ENCODE measurements around the gene SMARCC2.

The SMARCC2 gene

GRCh38 chr12:56213878-56214277 lies 24.6 kb upstream of the SMARCC2 start:
- DNase-seq (ENCODE audit: low read depth): no peak
- TF ChIP-seq CTCF (IDR thresholded peaks at IDR 0.05; ENCODE audit: insufficient read depth, low read depth, low read length, missing control alignments): no peak
- no peak overlapping the region for H3K4me3 ChIP-seq (ENCODE audit: low read depth, low read length)

- no peak for DNase-seq (ENCODE audit: low read depth)
- no peak overlapping the region for H3K4me3 ChIP-seq (ENCODE audit: low read depth, low read length)
- TF ChIP-seq CTCF (IDR thresholded peaks at IDR 0.05; ENCODE audit: insufficient read depth, low read depth, low read length, missing control alignments): no peak
Measured at GRCh38 chr12:56212361-56212760, 23.1 kb upstream of the SMARCC2 start.

- DNase-seq (ENCODE audit: low read depth): no peak
- no peak overlapping the region for H3K4me3 ChIP-seq (ENCODE audit: low read depth, low read length)
- no peak for TF ChIP-seq CTCF (IDR thresholded peaks at IDR 0.05; ENCODE audit: insufficient read depth, low read depth, low read length, missing control alignments)
Measured at GRCh38 chr12:56208006-56208405, 18.7 kb upstream of the SMARCC2 start.

GRCh38 chr12:56206452-56207166 lies 17.3 kb upstream of the SMARCC2 start:
- peak; percentile 62 for TF ChIP-seq CTCF (IDR thresholded peaks at IDR 0.05; ENCODE audit: insufficient read depth, low read depth, low read length, missing control alignments)
- H3K4me3 ChIP-seq (ENCODE audit: low read depth, low read length): no peak overlapping the region
- DNase-seq (ENCODE audit: low read depth): peak; percentile 62

- no peak for DNase-seq (ENCODE audit: low read depth)
- no peak overlapping the region for H3K4me3 ChIP-seq (ENCODE audit: low read depth, low read length)
- no peak for TF ChIP-seq CTCF (IDR thresholded peaks at IDR 0.05; ENCODE audit: insufficient read depth, low read depth, low read length, missing control alignments)
Measured at GRCh38 chr12:56205445-56205844, 16.2 kb upstream of the SMARCC2 start.

GRCh38 chr12:56204275-56204674 lies 15.0 kb upstream of the SMARCC2 start:
- no peak for DNase-seq (ENCODE audit: low read depth)
- TF ChIP-seq CTCF (IDR thresholded peaks at IDR 0.05; ENCODE audit: insufficient read depth, low read depth, low read length, missing control alignments): no peak
- H3K4me3 ChIP-seq (ENCODE audit: low read depth, low read length): no peak overlapping the region

GRCh38 chr12:56202838-56203237 lies 13.6 kb upstream of the SMARCC2 start:
- no peak for TF ChIP-seq CTCF (IDR thresholded peaks at IDR 0.05; ENCODE audit: insufficient read depth, low read depth, low read length, missing control alignments)
- no peak for DNase-seq (ENCODE audit: low read depth)
- no peak overlapping the region for H3K4me3 ChIP-seq (ENCODE audit: low read depth, low read length)
